ENCODE measurements around the gene OPN4.

Gene OPN4

DNA sequence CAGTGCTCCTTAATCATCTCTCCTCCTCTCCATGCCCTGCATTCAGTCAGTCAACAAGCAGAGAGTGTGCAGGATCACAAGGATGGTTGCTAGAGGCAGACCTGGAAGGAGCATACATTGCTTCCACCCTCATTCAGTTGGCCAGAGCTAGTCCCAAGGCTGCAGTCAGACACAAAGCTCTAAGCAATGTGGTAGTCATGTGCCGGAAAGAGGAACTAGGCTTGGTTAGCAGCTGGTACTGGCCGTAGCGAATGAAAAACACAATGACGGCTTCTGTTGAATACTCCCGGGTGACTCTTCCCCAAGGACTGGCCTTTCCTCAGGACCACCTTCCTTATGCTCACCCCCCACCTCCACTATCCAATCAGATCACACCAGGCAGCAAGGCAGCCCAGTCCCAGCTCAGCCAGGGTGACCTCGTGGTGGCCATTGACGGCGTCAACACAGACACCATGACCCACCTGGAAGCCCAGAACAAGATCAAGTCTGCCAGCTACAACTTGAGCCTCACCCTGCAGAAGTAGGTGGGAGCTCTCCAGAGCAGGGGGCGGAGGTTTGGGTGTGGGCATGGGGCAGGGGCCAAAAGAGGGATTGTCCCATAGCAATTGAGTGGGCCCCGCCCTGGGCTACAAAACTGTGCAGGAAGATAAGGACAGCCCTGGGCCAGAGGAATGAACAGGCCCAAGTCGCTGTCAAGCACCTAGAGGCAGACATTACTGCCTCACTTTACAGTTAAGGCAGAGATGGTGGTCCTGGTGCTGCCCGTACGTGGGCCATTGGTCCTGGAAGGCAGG lies 24.8 kb downstream of the OPN4 start:
- DNase-seq, result peak in 17 of 51 donors; percentile 11 to 62 (median 27)

DNA sequence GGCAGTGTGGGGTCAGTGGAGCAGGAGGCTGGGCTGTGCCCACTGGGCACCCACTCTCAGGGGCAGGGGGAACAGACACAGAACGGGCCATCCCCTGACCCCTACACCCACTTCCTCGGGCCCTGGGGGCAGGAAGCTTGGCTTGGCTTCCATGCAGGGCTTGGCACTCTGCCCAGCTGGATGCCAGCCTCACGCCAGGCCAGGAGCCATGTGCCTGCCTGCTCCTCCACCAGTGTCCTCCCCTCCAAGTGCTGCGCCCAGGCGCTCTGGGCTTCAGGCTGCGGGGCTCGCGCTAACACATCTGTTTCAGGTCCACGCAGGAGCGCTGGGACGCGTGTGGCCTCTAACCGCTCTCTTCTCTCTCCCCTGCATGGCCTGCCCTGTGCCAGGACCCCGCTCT lies 26.7 kb downstream of the OPN4 start:
- DNase-seq, result peak in 30 of 51 donors; percentile 8 to 75 (median 36)

DNA sequence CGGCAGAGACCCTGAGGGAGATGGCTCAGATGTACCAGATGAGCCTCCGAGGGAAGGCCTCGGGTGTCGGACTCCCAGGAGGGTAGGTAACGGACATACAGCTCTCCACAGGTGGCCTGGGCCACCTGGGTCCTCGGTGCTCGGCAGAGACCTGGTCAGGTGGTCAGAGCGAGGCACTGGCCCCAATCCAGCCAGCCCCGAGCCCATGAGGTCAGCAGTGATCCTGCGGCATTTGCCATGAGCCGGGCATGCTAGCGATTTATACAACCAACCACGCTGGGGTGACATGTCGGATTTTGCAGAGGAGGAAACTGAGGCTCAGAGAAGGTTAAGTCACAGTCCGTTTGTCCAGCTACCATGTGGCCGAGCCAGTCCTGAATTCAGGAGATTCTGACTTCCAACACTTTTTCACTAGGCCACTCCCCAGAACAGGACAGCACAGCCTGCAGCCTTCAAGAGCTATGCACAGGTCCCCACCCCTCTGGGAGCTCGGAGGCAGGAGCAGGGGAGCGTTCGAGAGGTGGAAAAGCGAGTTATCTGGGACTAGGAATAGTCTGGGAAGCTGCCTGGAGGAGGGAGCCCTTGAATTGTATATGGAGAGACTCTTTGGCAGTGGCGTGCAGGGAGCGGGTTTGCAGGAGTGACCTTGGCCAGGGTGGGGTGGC lies 27.5 kb downstream of the OPN4 start:
- DNase-seq, result no peak

DNA sequence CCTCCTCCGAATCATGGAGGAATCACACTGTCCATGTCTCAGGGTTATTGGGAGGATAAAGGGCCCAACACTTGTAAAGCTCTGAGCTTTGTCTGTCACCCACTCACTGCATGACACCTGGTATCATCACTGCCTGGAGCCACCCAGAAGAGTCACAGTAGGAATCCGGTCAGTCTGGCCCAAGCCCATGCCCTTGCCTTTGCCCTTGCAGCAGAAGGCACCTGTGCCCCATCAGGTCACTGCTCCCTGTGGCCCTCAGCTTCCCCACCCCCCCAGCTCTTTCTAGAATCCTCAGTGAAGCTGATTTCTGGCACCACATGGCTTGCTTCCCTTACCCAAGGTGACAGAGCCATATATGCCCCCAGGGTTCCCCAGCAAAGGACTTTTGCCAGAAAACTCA lies 28.3 kb downstream of the OPN4 start:
- DNase-seq, result no peak

DNA sequence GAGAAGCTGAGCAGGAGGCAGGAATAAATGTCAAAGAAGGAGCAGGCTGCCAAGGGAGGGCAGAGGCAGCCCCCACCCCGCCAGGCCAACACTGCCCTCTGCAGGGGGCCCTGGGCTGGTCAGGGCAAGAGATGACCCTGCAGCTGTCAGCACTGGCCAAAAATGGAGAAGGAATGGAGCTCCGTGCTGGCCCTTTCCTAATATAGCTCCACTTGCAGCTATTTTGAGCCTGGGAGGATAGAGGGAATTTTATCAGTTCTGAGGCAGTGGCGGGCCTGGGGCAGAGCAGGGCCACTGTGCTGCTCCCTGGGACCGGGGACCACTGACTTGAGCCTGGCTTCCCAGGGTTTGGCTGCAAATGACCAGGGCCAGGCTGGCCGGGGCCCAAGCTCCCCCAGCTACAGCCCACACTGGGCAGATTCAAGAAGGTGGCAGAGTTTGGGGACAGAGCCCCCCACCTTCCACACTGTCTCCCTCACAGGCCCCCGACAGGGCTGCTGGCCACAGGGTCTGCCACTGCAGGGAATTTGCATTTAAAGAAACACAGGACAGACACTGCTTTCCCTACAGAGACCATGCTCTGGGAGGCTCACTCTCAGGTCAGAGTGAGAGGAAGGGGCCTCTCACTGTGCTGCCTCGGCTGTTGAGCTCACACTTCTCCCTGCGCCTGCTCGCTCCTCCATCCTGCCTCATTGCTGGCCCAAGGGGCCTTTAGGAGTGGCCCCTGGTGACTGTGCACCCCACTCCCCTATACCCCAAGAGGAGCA lies 30.2 kb downstream of the OPN4 start:
- DNase-seq, result peak in 17 of 51 donors; percentile 16 to 73 (median 28)

DNA sequence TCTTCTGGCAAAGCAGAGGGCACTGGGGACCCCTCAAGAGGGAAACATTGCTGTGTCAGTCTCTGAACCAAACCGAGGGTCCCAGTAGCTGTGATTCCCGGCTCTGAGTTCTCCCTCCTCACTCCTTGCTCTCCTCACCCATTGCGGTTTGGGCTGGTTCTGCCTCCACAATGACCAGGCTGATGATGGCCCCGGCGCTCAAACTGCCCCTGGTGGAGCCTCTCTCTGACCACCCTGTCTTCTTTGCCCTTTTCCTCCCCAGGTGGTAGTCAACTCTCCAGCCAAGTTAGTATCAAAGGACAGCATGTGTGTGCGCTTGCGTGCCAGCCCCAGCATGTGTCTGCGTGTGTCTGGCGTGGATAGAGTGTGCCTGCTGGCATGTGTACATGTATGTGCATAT lies 31.1 kb downstream of the OPN4 start:
- no peak for DNase-seq

DNA sequence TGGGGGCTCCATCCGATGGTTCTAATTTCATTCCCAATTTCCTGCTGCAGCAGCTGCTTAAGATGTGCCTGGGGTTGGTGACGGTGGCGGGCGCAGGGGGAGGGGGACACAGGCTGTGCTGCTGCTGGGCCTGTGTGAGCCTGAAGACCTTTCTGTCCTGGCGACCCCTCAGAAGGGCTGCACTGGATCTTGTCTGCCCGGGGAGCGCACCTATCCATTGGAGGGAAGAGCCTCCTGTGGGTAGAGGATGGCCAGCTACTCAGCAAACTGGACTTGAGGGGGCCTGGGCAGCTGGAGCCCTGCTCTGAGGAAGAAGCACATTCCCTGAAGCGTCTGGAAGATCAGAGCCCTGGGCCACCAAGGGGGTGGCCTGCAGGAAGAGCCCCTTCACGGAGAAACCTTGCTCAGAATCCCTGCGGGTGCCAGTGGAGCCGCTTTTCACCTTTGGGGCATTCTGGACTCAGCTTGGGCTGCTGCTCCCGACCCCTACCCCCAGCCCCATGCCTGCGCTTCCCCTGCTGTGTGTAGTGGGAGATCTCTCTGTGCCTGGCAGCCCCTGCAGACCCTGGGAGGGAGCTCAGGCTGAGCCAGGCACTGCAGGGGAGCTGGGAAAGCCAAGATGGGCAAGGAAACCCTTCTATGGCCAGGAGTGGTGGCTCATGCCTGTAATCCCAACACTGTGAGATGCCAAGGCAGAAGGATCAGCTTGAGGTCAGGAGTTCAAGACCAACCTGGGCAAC lies 31.7 kb downstream of the OPN4 start:
- no peak for DNase-seq

DNA sequence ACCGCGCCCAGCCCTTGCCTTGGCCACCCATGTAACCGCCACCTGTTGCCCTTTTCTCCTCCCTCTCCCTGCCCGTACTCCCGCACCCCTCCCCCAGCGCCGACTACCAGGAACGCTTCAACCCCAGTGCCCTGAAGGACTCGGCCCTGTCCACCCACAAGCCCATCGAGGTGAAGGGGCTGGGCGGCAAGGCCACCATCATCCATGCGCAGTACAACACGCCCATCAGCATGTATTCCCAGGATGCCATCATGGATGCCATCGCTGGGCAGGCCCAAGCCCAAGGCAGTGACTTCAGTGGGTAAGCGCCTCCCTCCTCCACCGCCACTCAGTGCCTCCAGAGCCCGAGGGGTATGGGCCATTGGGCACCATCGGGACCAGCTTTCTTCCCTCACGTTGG lies 32.6 kb downstream of the OPN4 start:
- DNase-seq, result no peak

DNA sequence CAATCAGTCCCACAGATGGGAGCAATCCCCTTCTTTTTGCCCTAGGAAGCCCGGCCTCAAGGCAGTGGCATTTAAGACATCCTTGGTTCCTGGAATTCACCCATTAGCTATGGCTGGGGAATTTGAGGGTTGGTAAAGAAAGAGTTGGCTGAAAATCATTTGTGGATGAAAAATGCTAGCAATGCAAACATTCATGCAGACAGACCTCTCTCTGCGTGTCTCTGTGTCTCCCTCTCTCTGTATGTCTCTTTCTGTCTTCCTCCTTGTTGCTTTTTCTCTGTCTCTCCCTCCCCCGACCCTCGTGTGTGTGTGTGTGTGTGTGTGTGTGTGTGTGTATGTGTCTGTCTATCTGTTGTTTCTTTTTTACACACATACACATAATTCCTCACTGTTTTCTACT lies 33.4 kb downstream of the OPN4 start:
- DNase-seq, result no peak

DNA sequence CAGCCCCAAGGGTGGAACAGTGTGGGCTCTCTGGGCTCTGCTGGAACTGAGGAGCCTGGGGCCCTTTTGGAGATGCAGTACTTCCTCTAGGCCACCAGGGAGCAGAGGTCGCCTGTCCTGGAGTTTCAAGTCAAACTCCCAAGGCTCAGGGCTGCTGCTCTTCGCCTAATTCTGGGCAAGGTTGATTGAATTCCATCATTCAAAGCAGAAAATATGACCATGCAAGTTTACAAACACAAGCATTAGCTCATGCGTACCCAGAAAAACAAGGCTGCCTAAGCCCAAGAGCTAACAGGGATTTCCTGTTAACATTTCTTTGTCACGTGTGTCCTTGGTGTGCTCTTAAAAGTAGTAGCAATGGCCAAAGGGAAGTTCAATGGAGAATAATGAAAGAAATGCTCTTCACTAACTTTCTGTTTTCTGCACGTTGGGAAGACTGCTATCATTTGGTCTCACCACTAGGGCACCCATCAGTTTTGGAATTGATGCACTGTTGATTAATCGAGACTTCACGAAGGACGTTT lies 34.1 kb downstream of the OPN4 start:
- peak in 33 of 51 donors; percentile 5 to 70 (median 36) for DNase-seq

DNA sequence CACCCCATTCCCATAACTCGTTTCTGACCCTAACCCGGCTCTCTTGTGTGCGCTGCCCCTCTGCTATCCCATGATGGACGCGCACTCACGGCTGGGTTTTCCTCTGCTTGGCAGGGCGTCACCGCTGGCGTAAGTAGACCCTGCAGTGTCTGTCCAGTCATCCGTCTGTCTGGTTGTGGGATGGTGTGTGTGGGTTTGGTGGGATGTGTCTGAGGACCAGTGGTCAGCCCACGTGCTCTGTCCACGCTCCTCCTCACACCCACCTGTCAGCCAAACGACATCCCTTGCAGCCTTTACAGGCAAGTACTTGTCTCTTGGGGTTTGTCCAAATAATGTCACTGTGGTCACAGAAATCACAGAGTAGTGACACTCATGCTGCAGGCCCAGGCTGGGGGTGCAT lies 34.8 kb downstream of the OPN4 start:
- no peak for DNase-seq

DNA sequence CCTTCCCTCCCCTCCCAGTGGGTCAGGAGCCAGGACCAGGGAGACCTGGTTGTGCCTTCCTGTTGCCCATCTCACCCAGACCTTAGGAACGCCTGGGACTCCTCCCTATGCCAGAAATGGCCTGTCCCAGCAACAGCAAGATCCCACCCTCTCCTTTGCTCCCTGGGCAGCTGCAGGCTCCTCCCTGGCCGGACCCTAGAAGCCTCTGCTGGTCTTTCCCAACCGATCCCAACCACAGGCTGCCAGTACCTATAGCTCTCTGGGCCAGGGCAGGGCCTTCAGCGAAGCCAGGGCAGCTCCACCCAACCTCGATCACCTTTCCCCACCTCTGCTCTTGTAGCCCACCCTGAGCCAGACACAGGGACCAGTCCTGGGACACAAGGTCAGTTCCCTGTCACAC lies 35.9 kb downstream of the OPN4 start:
- DNase-seq, result no peak

DNA sequence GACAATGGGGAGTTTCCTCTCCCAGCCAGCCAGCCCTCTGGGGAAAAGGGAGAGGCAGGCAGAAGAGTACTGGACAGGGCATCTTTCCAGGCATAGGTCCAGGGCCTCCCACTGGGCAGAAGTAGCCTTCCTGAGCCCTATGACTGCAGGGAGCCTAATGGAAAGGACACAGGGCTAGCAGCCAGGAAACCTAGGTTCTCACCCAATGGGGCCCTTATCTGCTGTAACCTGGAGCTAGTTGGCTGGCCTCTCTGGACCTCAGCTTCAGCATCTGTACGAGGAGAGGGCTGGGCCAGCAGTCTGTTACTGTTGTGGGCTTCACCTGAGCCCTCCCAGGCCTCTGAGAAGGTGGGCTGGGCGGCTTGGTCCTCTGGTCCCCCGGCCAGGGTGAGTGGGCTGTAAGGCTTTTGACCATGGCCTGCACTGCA lies 36.3 kb downstream of the OPN4 start:
- no peak for DNase-seq

DNA sequence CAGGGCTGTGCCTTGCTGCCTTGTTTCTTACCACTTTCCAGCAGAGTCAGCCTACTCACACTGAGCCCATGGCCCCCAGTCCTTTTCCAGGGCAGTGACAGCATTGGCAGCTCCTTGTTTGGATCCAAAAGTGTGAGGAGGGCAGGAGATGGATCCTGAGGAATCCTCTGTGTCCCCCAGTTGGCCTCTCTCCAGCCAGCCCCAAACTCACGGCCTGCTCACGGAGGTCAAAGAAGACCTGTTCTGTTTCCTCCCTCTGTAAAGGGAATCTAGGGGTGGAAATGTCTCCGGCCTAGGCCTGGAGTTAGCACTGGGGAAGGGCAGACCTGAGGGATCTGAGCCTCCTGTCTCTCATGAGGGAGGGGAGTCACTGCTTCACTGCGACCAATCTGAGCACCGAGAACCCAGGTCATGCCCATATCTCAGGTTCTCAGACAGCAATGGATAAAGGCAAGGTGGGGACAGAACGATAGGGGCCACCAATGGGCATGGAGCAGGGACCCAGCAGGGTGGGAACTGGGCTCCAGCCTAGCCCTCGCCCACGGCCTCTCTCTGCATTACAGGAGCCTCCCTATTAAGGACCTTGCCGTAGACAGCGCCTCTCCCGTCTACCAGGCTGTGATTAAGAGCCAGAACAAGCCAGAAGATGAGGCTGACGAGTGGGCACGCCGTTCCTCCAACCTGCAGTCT lies 37.1 kb downstream of the OPN4 start:
- no peak for DNase-seq

DNA sequence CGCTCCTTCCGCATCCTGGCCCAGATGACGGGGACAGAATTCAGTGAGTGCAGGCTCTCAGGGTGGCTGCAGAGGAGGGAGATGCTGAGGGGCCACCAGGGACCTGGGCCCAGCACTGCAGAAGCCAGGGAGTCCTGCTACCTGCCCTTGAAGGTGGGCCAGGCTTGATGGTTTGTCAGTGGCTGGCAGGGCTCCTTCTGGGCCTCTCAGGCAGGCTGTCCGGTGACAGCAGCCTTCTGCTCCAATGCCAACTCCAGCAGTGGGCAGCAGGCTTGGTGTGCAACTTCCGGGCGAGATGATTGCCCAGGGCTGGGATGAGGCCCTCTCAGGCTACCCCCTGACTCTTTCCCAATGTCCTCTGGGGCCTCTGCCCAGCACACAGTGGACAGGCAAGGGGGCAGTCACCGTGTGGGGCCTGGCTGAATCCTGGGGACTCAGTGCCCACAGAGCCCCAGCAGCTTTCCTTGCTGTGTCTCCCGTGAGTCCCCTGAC lies 37.7 kb downstream of the OPN4 start:
- no peak for DNase-seq

DNA sequence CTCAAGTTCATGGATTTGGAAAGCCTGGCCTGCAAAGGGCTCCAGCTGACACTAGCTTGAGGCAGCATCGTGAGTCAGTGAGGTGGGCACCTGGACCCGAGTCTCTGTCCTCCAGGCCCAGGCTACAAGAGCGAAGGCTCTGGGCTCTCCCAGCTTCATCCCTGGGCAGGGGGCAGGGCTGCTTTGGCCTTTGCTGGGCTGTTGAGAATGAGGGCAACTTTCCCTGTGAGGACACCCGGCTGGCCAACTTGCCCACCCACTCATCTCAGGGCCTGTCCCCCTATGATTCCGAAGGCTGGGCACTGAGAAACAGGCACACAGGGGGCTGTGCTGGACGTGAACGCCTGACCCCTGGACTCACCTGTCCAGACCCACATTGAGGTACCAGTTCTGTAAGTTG lies 38.3 kb downstream of the OPN4 start:
- no peak for DNase-seq

DNA sequence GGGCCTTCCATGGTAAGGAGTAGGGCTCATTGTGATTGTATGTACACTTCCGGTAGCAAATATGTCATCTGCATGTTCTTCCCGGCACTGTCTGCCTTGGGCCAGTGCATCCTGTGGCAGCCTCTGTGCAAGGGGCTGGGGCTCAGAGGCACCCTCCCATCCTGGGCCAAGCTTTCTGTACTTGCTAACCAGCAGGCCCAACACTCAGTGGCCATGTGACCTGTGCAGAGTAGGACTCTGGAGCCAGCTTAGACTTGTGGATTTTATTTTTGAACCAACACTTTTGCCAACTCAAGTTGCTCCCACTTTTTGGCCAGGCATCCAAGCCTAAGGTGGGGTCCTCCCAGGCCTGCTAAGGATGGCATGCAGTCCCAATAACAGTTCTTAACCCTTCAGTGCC lies 38.9 kb downstream of the OPN4 start:
- DNase-seq, result no peak

DNA sequence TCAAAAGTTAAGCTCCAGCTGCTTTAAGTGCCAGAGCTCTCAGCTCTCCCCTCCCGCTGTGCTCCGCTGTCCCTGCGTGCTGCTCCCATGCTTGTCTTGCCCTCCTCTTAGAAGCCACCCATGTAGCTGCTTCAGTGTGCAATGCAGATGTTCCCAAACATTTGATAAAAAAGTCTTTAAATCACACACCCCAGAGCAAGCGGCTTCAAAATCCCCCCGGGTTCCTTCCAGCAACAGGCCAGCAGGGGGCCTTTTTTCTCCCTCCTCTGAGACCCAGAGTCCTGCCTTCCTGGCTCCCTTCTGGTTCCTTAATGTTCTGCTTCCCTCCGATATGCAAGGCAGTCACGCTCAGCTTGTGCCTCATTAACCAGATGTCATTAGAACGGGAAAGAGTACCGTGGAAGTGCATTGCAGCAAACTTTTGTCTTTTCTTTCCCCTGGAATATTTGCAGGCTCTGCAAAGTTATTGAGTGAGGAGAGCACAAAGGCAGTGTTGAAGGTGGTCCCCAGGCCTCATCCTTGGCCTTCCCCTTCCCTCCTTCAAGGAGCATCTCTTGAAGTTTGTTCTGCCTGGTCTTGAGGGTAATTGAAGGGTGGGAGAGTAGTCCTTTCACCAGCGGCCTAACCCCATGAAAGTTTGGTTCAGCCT lies 39.5 kb downstream of the OPN4 start:
- DNase-seq, result peak in 8 of 51 donors; percentile 11 to 33 (median 16)

DNA sequence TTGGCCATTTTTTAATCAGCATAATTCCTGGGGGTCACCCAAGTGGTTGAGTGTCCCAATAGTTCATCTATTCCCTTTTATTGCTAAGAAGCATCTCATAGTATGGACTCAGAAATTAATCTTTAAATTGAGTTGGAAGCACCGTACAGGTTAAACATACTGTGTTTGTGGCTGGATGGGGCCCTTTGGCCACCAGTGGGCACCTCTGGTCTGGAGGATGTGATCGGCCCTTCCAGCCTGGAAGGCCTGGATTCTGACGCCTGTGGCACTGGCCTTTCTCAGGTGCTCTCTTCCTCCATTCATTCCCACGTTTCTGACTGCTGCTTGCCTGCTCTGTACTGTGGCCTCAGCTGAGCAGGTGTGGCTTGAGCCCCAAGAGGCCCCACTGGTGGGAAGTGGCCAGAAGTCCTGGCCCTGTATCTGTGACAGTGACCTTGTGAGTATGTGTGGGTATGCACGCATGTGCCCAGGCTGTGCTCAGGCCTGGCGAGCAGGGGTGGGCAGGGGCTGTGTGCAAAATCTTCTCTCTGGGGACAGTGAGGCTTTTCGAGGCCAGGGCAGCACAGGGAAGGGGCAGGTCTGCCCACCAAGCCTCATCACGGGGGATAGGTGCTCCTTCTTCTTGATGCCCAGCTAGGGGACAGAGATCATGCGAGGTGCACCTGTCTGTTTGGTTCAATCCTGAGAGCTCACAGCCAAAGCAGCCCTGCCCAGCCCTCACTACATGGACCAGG lies 44.0 kb downstream of the OPN4 start:
- no peak for DNase-seq

All from hypothalamus (tissue), 51 donors.